ENCODE results near the gene APCDD1L. TPM values are rescaled to one million over a fixed set of nuclear protein-coding genes. Genes with fewer than 3 reads are reported as not detected.

The APCDD1L gene
- total and polyA plus RNA-seq, 4 donors: 0.04 TPM; not detected in 3

DNA sequence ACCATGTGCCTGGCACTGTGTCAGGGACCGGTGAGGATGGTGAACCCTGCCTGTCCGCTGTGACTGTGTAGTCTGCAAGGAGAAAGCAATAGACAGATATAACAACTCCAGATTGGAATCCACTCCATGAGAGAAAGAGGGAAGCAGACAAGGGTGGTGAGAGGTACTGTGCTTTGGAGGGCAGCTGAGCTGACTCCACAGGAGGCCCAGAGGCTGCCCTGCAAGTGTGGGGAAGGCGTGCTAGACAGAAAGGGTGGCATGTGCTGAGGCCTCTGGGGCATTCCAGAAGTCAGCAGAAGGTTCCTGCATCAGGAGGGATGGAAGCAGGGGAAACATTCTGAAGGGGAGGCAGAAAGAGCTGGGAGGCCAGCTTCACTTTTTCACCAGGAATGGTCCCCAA is 39.3 kb upstream of the APCDD1L start (continued):
- no peak for TF ChIP-seq CTCF (IDR thresholded peaks at IDR 0.05; ENCODE audit: low read depth, low read length, missing input control)
- TF ChIP-seq, protein P1, sequence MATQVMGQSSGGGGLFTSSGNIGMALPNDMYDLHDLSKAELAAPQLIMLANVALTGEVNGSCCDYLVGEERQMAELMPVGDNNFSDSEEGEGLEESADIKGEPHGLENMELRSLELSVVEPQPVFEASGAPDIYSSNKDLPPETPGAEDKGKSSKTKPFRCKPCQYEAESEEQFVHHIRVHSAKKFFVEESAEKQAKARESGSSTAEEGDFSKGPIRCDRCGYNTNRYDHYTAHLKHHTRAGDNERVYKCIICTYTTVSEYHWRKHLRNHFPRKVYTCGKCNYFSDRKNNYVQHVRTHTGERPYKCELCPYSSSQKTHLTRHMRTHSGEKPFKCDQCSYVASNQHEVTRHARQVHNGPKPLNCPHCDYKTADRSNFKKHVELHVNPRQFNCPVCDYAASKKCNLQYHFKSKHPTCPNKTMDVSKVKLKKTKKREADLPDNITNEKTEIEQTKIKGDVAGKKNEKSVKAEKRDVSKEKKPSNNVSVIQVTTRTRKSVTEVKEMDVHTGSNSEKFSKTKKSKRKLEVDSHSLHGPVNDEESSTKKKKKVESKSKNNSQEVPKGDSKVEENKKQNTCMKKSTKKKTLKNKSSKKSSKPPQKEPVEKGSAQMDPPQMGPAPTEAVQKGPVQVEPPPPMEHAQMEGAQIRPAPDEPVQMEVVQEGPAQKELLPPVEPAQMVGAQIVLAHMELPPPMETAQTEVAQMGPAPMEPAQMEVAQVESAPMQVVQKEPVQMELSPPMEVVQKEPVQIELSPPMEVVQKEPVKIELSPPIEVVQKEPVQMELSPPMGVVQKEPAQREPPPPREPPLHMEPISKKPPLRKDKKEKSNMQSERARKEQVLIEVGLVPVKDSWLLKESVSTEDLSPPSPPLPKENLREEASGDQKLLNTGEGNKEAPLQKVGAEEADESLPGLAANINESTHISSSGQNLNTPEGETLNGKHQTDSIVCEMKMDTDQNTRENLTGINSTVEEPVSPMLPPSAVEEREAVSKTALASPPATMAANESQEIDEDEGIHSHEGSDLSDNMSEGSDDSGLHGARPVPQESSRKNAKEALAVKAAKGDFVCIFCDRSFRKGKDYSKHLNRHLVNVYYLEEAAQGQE (IDR thresholded peaks at IDR 0.05): no peak
- TF ChIP-seq NR2F2 (IDR thresholded peaks at IDR 0.05): no peak

- Histone ChIP-seq H3K27me3 (ENCODE audit: control insufficient read depth in 4 of 4, insufficient read depth in 4 of 4, low read length in 3 of 4) (peaks cover 0 to 2% (median 0%) of the 10 kb centered on the region in 4 donors), H3K36me3 (ENCODE audit: control insufficient read depth in 4 of 4, insufficient read depth in 3 of 4, low read depth in 1 of 4, low read length in 3 of 4) (no peaks in the 10 kb centered on the region), H3K9ac (ENCODE audit: low read depth in 1 of 2, low read length in 2 of 2) (no peak overlapping the region), H3K4me3 (ENCODE audit: low read depth in 1 of 3, low read length in 3 of 3) (no peak overlapping the region), H3K4me1 (ENCODE audit: control insufficient read depth in 4 of 4, insufficient read depth in 4 of 4, low read length in 3 of 4) (no peaks in the 10 kb centered on the region), H3K27ac (ENCODE audit: low read depth in 1 of 2, low read length in 2 of 2) (no peak overlapping the region), H3K9me3 (ENCODE audit: control insufficient read depth in 4 of 4, low read length in 3 of 4) (no peaks in the 10 kb centered on the region)
- 68% methylated on average over 9 of the region's 9 CpGs for WGBS
- no peak for TF ChIP-seq GABPA (IDR thresholded peaks at IDR 0.05 in 1 of 2, conservative IDR thresholded peaks at IDR 0.05 in 1 of 2)
- TF ChIP-seq TAF1 (conservative IDR thresholded peaks at IDR 0.05): no peak
- no peak for TF ChIP-seq EGR1 (IDR thresholded peaks at IDR 0.05; ENCODE audit: low read depth in 2 of 2)
- TF ChIP-seq, protein P2, sequence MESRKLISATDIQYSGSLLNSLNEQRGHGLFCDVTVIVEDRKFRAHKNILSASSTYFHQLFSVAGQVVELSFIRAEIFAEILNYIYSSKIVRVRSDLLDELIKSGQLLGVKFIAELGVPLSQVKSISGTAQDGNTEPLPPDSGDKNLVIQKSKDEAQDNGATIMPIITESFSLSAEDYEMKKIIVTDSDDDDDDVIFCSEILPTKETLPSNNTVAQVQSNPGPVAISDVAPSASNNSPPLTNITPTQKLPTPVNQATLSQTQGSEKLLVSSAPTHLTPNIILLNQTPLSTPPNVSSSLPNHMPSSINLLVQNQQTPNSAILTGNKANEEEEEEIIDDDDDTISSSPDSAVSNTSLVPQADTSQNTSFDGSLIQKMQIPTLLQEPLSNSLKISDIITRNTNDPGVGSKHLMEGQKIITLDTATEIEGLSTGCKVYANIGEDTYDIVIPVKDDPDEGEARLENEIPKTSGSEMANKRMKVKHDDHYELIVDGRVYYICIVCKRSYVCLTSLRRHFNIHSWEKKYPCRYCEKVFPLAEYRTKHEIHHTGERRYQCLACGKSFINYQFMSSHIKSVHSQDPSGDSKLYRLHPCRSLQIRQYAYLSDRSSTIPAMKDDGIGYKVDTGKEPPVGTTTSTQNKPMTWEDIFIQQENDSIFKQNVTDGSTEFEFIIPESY (IDR thresholded peaks at IDR 0.05): no peak
- no peak for TF ChIP-seq CTCF (IDR thresholded peaks at IDR 0.05; ENCODE audit: low read depth, low read length, missing input control)
- TF ChIP-seq SP1 (IDR thresholded peaks at IDR 0.05): no peak
- TF ChIP-seq JUND (IDR thresholded peaks at IDR 0.05): no peak
- TF ChIP-seq HNF4G (IDR thresholded peaks at IDR 0.05): no peak
- TF ChIP-seq FOXA1 (IDR thresholded peaks at IDR 0.05): no peak
- no peak for TF ChIP-seq RXRA (IDR thresholded peaks at IDR 0.05)
- no peak for TF ChIP-seq YY1 (IDR thresholded peaks at IDR 0.05)
- no peak for TF ChIP-seq HNF4A (conservative IDR thresholded peaks at IDR 0.05)
- no peak for DNase-seq (ENCODE audit: low spot score)
Observed at GRCh38 chr20:58553841-58554240, 38.6 kb upstream of the APCDD1L start.
